Measurements from ENCODE around the gene PHF10. TPM values are rescaled to one million over a fixed set of nuclear protein-coding genes. Genes with fewer than 3 reads are reported as not detected.
"Not testable (repeated sequence)": the region's sequence is repeated elsewhere in the genome, so short reads cannot be mapped to it uniquely, and the experiment has no call there.

The PHF10 gene
- total RNA-seq, 1 donor from 2014 or later: 63.1 TPM

GRCh38 chr6:169723200-169723909, 945 bp downstream of the PHF10 start:
- intact Hi-C loops (cut with micrococcal nuclease): loop anchor here (1.0 to 5.0 kb wide), 4 partner anchors 21 to 191 kb away; partner anchors contain the start of genes C6orf120, DYNLT2, ERMARD and WDR27

GRCh38 chr6:169722362-169723199, 1.7 kb downstream of the PHF10 start:
- intact Hi-C loops (cut with micrococcal nuclease): loop anchor here (1.0 to 5.0 kb wide), 4 partner anchors 20 to 190 kb away; partner anchors contain the start of genes C6orf120, DYNLT2, ERMARD and WDR27

DNA sequence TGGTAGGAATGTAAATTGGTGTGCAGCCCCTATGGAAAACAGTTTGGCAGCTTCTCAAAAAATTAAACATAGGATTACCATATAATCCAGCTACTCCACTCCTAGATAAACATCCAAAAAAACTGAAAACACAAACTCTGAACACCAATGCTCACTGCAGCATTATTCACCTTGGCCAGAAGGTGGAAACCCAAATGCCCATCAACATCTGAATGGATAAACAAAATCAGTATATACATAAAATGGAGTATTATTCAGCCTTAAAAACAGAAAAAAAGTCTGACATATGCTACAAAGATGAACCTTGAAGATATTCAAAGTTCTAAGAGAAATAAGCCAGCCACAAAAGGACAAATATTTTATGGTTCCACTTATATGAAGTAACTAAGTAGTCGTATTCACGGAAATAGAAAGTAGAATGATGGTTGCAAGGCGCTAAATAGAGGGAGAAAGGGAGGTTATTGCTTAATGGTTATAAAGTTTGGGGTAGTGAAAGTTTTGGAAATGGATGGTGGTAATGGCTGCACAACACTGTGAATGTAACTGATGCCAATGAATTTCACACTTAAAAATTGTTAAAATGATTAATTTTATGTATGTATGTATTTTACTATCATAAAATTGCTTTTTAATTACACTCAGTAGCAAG, 4.0 kb downstream of the PHF10 start:
- intact Hi-C loops (cut with micrococcal nuclease): loop anchor here (5.0 kb wide), 1 partner anchor 188 kb away; no protein-coding TSS in a partner anchor

GRCh38 chr6:169719117-169719516, 5.2 kb downstream of the PHF10 start:
- intact Hi-C loops (cut with micrococcal nuclease): no loop called here

- intact Hi-C loops (cut with micrococcal nuclease): no loop called here
Observed at GRCh38 chr6:169714595-169714994, 9.7 kb downstream of the PHF10 start.

- intact Hi-C loops (cut with micrococcal nuclease): no loop called here
Observed at GRCh38 chr6:169714178-169714577, 10.1 kb downstream of the PHF10 start.

GRCh38 chr6:169710009-169710408, 14.3 kb downstream of the PHF10 start:
- intact Hi-C loops (cut with micrococcal nuclease): no loop called here

- intact Hi-C loops (cut with micrococcal nuclease): loop anchor here (10.0 kb wide), 1 partner anchor 124 kb away; no protein-coding TSS in a partner anchor
Observed at GRCh38 chr6:169709293-169709692, 15.0 kb downstream of the PHF10 start.

DNA sequence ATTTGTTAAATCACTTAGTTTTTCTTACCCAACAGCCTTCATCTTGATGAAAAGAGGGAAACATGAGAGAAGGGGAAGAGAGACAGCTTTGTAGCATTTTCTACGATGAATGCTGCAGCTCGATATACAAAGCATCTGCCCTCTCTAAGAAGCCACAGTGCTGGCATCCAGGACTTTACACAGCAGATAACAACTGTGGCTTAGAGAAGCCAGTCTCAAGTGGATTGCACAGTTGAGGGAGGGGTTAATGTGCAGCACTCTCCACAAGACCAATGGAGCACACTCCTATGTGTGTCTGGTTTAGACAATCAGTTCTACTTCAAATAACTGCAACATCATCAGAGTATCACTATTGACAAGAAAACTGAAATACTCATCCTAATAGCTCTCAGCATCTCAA, 16.5 kb downstream of the PHF10 start:
- intact Hi-C loops (cut with micrococcal nuclease): loop anchor here (10.0 kb wide), 1 partner anchor 123 kb away; no protein-coding TSS in a partner anchor

GRCh38 chr6:169702840-169703246, 21.5 kb downstream of the PHF10 start:
- intact Hi-C loops (cut with micrococcal nuclease): loop anchor here (1.0 to 10.0 kb wide), 8 partner anchors 20 to 850 kb away; partner anchors contain the start of genes DYNLT2, ERMARD, FAM120B and PSMB1

DNA sequence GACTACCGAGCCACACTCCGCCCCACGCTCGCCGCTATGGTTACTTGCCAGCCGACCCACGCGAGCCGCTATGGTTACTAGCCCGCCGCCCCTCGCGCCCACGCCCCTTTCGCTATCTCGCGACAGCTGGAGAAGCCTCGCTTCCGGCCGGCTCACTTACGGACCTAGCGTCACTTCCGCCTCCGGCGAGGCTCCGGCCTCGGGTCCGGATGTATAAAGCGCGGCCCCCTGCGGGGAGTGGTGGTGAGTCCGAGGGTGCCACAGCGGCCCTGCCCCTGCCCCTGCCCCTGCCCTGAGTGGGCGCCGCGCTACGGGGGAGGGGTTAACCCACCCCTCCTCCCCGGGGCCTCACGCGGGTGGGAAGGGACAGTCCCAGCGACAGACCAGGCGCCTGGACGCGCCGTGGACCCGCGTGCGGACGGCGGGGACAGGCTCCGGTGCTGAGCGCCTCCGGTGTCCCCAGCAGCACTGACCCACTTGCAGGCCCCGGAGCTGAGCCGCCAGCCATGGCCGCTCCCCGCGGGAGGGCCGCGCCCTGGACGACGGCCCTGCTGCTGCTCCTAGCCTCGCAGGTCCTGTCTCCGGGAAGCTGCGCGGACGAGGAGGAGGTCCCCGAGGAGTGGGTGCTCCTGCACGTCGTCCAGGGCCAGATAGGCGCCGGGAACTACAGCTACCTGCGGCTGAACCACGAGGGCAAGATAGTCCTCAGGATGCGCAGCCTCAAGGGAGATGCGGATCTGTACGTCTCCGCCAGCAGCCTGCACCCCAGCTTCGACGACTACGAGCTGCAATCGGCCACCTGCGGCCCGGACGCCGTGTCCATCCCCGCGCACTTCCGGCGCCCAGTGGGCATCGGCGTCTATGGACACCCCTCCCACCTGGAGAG, 22.1 kb downstream of the PHF10 start, which contains the start of the genes C6orf120 and WDR27:
C6orf120 (plus strand) TSS at position 173 of the 886 bp plus-strand sequence; CDS start at position 507, 334 bp downstream.
WDR27 (minus strand) TSS at position 76 of the 886 bp plus-strand sequence. CDS start 13,024 bp downstream, outside the sequence.
- intact Hi-C loops (cut with micrococcal nuclease): loop anchor here (1.0 to 10.0 kb wide), 9 partner anchors 21 to 851 kb away; partner anchors contain the start of genes DYNLT2, ERMARD, FAM120B and PSMB1

- intact Hi-C loops (cut with micrococcal nuclease): loop anchor here (2.0 to 10.0 kb wide), 2 partner anchors 117 to 807 kb away; no protein-coding TSS in a partner anchor
Observed at GRCh38 chr6:169701311-169701953, 22.9 kb downstream of the PHF10 start.

- intact Hi-C loops (cut with micrococcal nuclease): loop anchor here (2.0 to 10.0 kb wide), 2 partner anchors 115 to 805 kb away; no protein-coding TSS in a partner anchor
Observed at GRCh38 chr6:169700296-169700695, 24.0 kb downstream of the PHF10 start.

- intact Hi-C loops (cut with micrococcal nuclease): not testable (repeated sequence)
Observed at GRCh38 chr6:169697115-169697514, 27.2 kb downstream of the PHF10 start.

DNA sequence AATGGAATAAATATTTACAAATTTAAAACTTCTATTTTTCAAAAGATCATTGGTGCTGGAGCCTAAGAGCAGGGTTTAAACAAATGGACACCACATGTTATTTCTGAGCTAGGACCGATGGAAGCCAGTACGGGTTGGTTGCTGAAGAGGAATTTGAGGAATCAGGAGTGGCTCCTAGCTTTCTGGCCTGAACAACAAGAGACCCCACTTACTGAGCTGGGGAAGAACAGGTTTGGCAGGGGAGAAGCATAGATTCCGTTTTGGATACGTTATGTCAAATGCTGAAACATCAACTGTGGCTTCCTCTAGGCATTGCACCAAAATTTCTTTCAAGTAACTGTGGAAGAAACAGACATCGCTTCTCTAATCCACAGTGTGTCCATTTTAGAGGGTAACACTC, 29.2 kb downstream of the PHF10 start:
- intact Hi-C loops (cut with micrococcal nuclease): no loop called here

DNA sequence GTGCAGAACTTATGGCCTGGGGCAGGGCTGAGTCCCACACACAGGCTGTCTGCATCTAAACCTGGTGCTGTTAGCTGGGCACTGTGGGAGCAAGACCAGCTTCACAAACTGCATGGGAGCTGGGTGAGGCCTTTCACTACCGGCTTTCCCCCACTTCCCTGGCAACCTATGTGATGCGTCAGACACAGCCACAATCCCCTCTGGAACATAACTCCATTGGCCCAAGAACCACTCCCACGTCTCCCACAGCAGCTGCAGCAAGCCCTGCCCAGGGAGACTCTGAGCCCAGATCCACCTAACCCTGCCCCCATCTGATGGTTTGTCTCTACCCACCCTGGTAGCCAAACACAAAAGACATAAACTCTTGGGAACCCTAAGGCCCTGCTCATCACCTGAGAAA, 31.8 kb downstream of the PHF10 start:
- intact Hi-C loops (cut with micrococcal nuclease): no loop called here

GRCh38 chr6:169691260-169691659, 33.0 kb downstream of the PHF10 start:
- intact Hi-C loops (cut with micrococcal nuclease): no loop called here

DNA sequence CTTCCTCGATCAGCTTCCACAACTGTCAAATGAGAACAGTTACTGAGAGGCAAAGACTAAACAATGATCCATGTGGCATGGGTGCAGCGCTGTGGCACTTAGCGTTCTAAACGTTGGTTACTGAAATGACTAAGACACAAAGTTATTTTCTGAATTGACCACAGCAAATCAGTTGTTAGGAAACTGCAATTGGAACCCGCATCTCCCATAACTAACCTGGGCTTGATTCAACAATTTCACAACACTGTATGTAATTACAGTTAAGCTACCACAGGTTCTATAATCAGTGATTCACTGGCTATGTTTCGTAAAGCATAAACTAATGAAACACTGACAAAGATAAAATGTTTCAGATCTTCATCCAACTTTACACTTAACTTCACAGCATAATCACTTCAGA, 35.0 kb downstream of the PHF10 start:
- intact Hi-C loops (cut with micrococcal nuclease): no loop called here

- intact Hi-C loops (cut with micrococcal nuclease): no loop called here
Observed at GRCh38 chr6:169685860-169686259, 38.4 kb downstream of the PHF10 start.
